Lung (tissue), 12 donors: ENCODE data around the gene TMPRSS7. TPM values are rescaled to one million over a fixed set of nuclear protein-coding genes. Genes with fewer than 3 reads are reported as not detected.
A peak's percentile ranks its signal among the peaks of the same experiment; 100 is the strongest.

Source experiments
- ATAC-seq: fragments of 200-7000 bp; cut with Tn5 transposase; one replicate; pipeline ENCODE4 v1.9.1; 2020; ENCODE audit warnings: moderate number of reproducible peaks; ENCODE audit not compliant: insufficient read depth, low FRiP score
- DNase-seq, 3 donors: peaks; one replicate each; pipeline ENCODE4 v3.0.0-alpha.2; 2013 to 2017
- H3K27ac ChIP-seq, 2 donors: one replicate each; pipeline ENCODE4 v1.5.1; 2013; ENCODE audit warnings: mild to moderate bottlenecking in 2 of 2, moderate library complexity in 2 of 2, control low read depth in 1 of 2, inconsistent platforms in 1 of 2, low read depth in 1 of 2, low read length in 1 of 2
- H3K27me3 ChIP-seq, 3 donors: one replicate each; pipeline ENCODE4 v1.5.1; 2013; ENCODE audit warnings: low read length in 2 of 3; ENCODE audit not compliant: control insufficient read depth in 3 of 3, insufficient read depth in 3 of 3
- H3K36me3 ChIP-seq, 4 donors: one replicate each; pipeline ENCODE4 v1.5.1; 2013; ENCODE audit warnings: low read length in 4 of 4, mild to moderate bottlenecking in 1 of 4, moderate library complexity in 1 of 4; ENCODE audit not compliant: control insufficient read depth in 4 of 4, insufficient read depth in 4 of 4
- H3K4me1 ChIP-seq, 5 donors: one replicate each; pipeline ENCODE4 v1.5.1; 2013; ENCODE audit warnings: low read length in 5 of 5, mild to moderate bottlenecking in 2 of 5, moderate library complexity in 1 of 5; ENCODE audit not compliant: control insufficient read depth in 5 of 5, insufficient read depth in 5 of 5
- H3K4me3 ChIP-seq: one replicate; pipeline ENCODE4 v1.5.1; 2013; ENCODE audit warnings: mild to moderate bottlenecking, control low read depth, moderate library complexity
- H3K9ac ChIP-seq, 2 donors: one replicate each; pipeline ENCODE4 v1.5.1; 2013; ENCODE audit warnings: low read length in 2 of 2, control low read depth in 1 of 2; ENCODE audit not compliant: insufficient read depth in 1 of 2
- H3K9me3 ChIP-seq, 4 donors: one replicate each; pipeline ENCODE4 v1.5.1; 2013; ENCODE audit warnings: low read length in 3 of 4, mild to moderate bottlenecking in 1 of 4, moderate library complexity in 1 of 4; ENCODE audit not compliant: control insufficient read depth in 4 of 4, insufficient read depth in 3 of 4
- WGBS, 2 donors: extraction: QIAGEN DNeasy Blood & Tissue Kit; methylation state at CpG; one replicate each; pipeline ENCODE4 v1.1.7; 2013; 5-methylcytosine and 5-hydroxymethylcytosine counted together
- polyA plus RNA-seq, 2 donors: library from polyadenylated mRNA; stranded (reverse); fragments of 200-250 nt; gene quantifications; one replicate each; pipeline ENCODE4 v1.2.1, GENCODE V29; 2013
- total RNA-seq, 2 donors: library from RNA; depleted of rRNA in 1 of 2; stranded (reverse); fragments of >200 nt in 1 of 2; gene quantifications; one replicate each; pipeline ENCODE4 v1.2.1, GENCODE V29; 2014 to 2021
- TF ChIP-seq, protein P1 (sequence below): IDR thresholded peaks from 2 replicates; pipeline ENCODE4 v1.5.1; 2012; ENCODE audit warnings: mild to moderate bottlenecking; ENCODE audit errors: control extremely low read depth, extremely low read depth
- donor health status: control.
- donor health status: control.
- donor health status: Bipolar disorder and iron deficiency.
- donor health status: healthy.
- donor health status: DM: yes; HTN: yes; CAD: no.

The TMPRSS7 gene
- total and polyA plus RNA-seq, 4 donors: 0.09 to 0.31 (median 0.17) TPM

DNA sequence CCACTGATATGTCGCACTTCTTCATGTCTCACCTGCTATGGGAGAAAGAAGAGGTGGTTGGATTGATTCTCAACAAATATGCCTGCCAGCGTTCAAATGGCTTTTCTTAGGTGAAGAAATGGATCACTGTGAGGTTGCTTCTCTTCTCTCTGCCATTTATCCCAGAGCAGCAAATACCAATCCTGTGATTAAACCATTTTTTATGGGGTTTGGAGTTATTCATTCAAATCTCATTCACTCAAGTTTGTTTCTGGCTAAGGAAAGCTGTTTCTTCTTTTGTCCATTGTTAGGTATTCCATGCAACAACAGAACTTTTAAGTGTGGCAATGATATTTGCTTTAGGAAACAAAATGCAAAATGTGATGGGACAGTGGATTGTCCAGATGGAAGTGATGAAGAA lies 39.5 kb downstream of the TMPRSS7 start:
- ATAC-seq (no peak), DNase-seq (no peak)
- Histone ChIP-seq H3K27me3 (peaks cover 0 to 3% (median 0%) of the 10 kb centered on the region in 3 donors), H3K4me1 (peaks cover 0 to 2% (median 0%) of the 10 kb centered on the region in 5 donors), H3K27ac (no peak overlapping the region), H3K9ac (no peak overlapping the region), H3K4me3 (no peak overlapping the region), H3K9me3 (peaks cover 0 to 2% (median 0%) of the 10 kb centered on the region in 4 donors), H3K36me3 (no peaks in the 10 kb centered on the region)
- 90 to 96% methylated on average over 2 of the region's 2 CpGs for WGBS, 2 donors
- TF ChIP-seq, protein P1, sequence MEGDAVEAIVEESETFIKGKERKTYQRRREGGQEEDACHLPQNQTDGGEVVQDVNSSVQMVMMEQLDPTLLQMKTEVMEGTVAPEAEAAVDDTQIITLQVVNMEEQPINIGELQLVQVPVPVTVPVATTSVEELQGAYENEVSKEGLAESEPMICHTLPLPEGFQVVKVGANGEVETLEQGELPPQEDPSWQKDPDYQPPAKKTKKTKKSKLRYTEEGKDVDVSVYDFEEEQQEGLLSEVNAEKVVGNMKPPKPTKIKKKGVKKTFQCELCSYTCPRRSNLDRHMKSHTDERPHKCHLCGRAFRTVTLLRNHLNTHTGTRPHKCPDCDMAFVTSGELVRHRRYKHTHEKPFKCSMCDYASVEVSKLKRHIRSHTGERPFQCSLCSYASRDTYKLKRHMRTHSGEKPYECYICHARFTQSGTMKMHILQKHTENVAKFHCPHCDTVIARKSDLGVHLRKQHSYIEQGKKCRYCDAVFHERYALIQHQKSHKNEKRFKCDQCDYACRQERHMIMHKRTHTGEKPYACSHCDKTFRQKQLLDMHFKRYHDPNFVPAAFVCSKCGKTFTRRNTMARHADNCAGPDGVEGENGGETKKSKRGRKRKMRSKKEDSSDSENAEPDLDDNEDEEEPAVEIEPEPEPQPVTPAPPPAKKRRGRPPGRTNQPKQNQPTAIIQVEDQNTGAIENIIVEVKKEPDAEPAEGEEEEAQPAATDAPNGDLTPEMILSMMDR: no peak

GRCh38 chr3:112074616-112075497 lies 40.3 kb downstream of the TMPRSS7 start:
- DNase-seq: peak in 1 of 3 donors; percentile 37
- Histone ChIP-seq H3K9me3 (peaks cover 0 to 2% (median 0%) of the 10 kb centered on the region in 4 donors), H3K36me3 (no peaks in the 10 kb centered on the region), H3K4me3 (no peak overlapping the region), H3K27ac (peak overlapping the region in 1 of 2 donors; percentile 72), H3K4me1 (peaks cover 0 to 2% (median 0%) of the 10 kb centered on the region in 5 donors), H3K9ac (no peak overlapping the region), H3K27me3 (peaks cover 0 to 3% (median 0%) of the 10 kb centered on the region in 3 donors)
- TF ChIP-seq, protein P1: no peak
- WGBS, 2 donors: 47 to 64% methylated on average over 6 of the region's 6 CpGs
- peak; percentile 88 for ATAC-seq

- H3K4me3 ChIP-seq: no peak overlapping the region
- H3K36me3 ChIP-seq: no peaks in the 10 kb centered on the region
- H3K27ac ChIP-seq: no peak overlapping the region
- ATAC-seq (no peak), DNase-seq (no peak)
- TF ChIP-seq, protein P1: no peak
- H3K4me1 ChIP-seq: peaks cover 0 to 2% (median 0%) of the 10 kb centered on the region in 5 donors
- peaks cover 0 to 8% (median 0%) of the 10 kb centered on the region in 3 donors for H3K27me3 ChIP-seq
- no peak overlapping the region for H3K9ac ChIP-seq
- 84 to 87% methylated on average over 10 of the region's 10 CpGs for WGBS, 2 donors
- H3K9me3 ChIP-seq: no peaks in the 10 kb centered on the region
Measured at GRCh38 chr3:112078125-112079083, 43.9 kb downstream of the TMPRSS7 start.
